Hair follicular keratinocyte (primary cell): ENCODE measurements around the gene PSMF1. TPM values are rescaled to one million over a fixed set of nuclear protein-coding genes. Genes with fewer than 3 reads are reported as not detected.

Experiments used
- total RNA-seq: library from RNA; depleted of rRNA; stranded (reverse); fragments of >200 nt; gene quantifications from 2 replicates; pipeline ENCODE4 v1.2.3, GENCODE V29; 2015

PSMF1 gene, protein sequence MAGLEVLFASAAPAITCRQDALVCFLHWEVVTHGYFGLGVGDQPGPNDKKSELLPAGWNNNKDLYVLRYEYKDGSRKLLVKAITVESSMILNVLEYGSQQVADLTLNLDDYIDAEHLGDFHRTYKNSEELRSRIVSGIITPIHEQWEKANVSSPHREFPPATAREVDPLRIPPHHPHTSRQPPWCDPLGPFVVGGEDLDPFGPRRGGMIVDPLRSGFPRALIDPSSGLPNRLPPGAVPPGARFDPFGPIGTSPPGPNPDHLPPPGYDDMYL
- 98.7 and 147 TPM in 2 replicates for total RNA-seq

DNA sequence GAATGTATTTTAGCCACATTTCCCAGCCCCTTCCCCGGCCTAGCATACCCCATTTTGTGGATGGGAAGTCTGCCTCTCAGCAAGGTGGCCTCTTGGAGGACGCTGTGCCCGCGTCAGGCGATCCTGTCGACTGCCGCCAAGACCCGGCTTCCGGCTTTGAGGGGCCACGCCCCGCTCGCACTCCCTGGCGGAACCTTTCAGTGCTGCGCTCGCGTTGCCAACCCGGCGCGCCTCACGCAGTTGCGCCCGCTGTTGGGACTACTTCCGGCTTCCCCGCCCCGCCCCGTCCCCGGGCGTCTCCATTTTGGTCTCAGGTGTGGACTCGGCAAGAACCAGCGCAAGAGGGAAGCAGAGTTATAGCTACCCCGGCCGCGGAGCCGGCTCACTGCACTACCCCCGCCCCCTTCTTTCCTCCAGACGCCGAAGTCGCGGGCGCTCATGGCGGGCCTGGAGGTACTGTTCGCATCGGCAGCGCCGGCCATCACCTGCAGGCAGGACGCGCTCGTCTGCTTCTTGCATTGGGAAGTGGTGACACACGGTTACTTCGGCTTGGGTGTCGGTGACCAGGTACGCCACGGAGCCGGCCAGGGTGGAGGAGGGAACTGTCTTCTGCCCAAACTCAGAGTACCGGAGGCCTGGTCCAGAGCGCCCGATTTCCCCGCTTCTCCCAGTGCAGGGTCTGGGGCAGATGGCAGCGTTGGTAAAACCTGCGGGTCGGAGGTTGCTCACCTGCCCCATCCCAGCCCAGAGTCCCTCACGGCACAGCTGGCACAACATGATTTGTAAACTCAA is at the start of gene PSMF1:
TSS of gene PSMF1 (plus strand) at position 267 of the 792 bp plus-strand sequence. CDS start at position 439, 172 bp downstream.

DNA sequence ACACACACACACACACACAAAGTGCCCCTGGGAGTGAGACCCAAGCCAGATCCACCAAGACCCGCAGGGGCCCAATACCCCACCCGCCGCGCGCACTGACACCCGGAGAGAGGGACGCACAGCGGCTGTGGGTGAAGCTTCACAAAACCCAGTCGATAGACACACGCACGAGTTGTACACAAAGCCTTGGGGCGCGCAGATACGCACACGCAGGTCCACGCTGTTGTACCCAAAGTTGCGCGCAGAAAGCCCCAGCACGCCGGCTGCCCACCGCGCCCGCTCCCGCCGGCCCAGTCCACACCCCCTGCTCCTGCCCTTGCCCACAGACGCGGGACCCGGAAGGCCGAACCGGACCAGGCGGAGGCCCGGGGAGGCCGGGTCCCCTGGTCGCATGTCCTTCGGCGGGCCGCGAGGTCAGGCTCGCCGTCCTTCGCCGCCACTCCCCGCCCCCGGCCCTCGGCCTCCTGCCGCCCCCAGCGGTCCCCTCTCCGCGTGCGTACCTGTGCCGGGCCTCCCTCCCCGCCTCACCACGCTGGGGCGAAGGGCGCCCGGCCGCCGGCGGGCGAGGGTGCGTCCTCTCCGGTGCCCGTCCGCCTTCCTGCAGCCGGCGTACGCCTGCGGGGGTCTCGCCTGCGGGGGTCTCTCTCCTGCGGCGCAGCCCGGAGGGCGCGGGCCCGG is 66.4 kb downstream of the PSMF1 start, which contains the start of gene TMEM74B:
TSS of gene TMEM74B (minus strand) at position 344 of the 678 bp plus-strand sequence. CDS start 1,180 bp downstream, outside the sequence.

DNA sequence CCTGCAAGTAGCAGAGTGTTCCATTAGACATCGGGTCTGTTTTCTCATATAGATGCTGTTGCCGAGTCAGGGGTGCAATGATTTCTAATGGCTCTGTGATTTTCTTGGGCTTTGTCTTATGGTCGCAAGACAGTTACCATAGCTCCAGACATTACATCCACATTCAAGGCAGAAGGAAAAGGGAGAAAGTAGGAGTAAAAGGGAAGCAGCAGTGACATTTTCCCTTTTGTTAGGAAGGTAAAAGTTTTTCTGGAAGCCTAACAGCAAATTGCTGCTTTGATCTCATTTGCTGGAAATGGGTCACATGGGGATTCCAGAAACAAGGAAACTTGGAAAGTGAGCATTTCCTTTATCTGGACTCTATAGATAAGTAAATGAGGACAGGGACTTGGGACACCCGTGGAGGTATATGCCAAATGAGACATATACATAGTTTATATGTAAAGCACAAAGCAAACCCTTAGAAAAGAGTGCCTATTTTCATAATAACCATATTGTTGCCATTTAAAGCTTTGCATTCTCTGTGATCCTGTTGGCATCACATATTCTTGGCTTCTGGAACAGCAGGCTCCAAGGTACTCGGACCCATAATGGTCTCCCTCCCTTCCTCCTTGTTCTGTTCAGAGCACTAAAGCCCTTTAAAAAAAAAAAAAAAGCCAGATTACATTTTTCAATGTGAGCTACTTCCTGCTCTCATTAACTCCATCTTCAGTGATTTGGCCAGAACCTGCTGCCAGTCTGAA is 84.5 kb downstream of the PSMF1 start, which contains the start of gene C20orf202:
TSS of gene C20orf202 (plus strand) at position 693 of the 743 bp plus-strand sequence. CDS start 132 bp downstream, outside the sequence.

Other genes starting within 250 kb of the PSMF1 start
- not detected in 2 replicates for gene ANGPT4, start 202.3 kb upstream of the PSMF1 start, total RNA-seq
- gene RSPO4, start 116.3 kb upstream of the PSMF1 start, total RNA-seq = 0.38 and 0.86 TPM in 2 replicates
- 0.30 and 0.39 TPM in 2 replicates for gene TMEM74B, start 66.4 kb downstream of the PSMF1 start, total RNA-seq
- gene C20orf202, start 84.9 kb downstream of the PSMF1 start, total RNA-seq = not detected in 2 replicates
- gene RAD21L1, start 107.4 kb downstream of the PSMF1 start, total RNA-seq = not detected in 2 replicates
- 5.7 and 7.2 TPM in 2 replicates for gene SNPH, start 147.7 kb downstream of the PSMF1 start, total RNA-seq
- 3.9 and 11.3 TPM in 2 replicates for gene SDCBP2, start 210.5 kb downstream of the PSMF1 start, total RNA-seq